Liver (tissue), 3 donors: Measurements from ENCODE around the gene B9D1.

ENCODE experiments used
- JUND ChIP-seq, 2 donors: IDR thresholded peaks; 2 replicates each; pipeline ENCODE4 v1.6.1; 2016; ENCODE audit warnings: antibody characterized with exemption in 2 of 2
- MAX ChIP-seq: IDR thresholded peaks from 2 replicates; pipeline ENCODE4 v1.6.1; 2016; ENCODE audit warnings: antibody characterized with exemption
- RAD21 ChIP-seq, 2 donors: IDR thresholded peaks; 2 replicates each; pipeline ENCODE4 v1.6.1; 2016; ENCODE audit warnings: antibody characterized with exemption in 2 of 2, mild to moderate bottlenecking in 2 of 2
- SP1 ChIP-seq: IDR thresholded peaks from 2 replicates; pipeline ENCODE4 v1.6.1; 2018; ENCODE audit warnings: antibody characterized with exemption, mild to moderate bottlenecking
- TF ChIP-seq, protein P1 (sequence below): fragments of 150-350 bp; IDR thresholded peaks from 2 replicates; pipeline ENCODE4 v1.5.1; 2017; ENCODE audit warnings: improper control_type of control experiment, low read depth, low read length; ENCODE audit not compliant: missing input control
- donor health status: healthy.
- donor health status: healthy.

DNA sequence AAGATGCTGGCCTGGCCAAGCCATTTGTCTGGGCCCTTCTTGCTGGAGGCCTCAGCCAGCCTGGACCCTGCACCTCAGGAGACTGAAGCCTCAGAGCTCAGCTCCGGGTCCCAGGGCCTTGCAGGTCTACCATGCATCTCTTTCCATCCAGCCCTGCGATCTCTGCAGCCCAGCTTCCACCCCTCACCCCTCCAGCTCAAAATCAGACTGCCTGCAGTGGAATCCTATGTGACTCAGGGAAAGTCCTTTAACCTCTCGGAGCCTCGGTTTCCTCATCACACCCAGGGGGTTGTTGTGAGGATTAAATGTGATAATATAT lies 2.9 kb upstream of the B9D1 start:
- TF ChIP-seq MAX (no peak), JUND (IDR thresholded peaks at IDR 0.05) (no peak), SP1 (no peak), RAD21 (IDR thresholded peaks at IDR 0.05) (no peak)
- TF ChIP-seq, protein P1, sequence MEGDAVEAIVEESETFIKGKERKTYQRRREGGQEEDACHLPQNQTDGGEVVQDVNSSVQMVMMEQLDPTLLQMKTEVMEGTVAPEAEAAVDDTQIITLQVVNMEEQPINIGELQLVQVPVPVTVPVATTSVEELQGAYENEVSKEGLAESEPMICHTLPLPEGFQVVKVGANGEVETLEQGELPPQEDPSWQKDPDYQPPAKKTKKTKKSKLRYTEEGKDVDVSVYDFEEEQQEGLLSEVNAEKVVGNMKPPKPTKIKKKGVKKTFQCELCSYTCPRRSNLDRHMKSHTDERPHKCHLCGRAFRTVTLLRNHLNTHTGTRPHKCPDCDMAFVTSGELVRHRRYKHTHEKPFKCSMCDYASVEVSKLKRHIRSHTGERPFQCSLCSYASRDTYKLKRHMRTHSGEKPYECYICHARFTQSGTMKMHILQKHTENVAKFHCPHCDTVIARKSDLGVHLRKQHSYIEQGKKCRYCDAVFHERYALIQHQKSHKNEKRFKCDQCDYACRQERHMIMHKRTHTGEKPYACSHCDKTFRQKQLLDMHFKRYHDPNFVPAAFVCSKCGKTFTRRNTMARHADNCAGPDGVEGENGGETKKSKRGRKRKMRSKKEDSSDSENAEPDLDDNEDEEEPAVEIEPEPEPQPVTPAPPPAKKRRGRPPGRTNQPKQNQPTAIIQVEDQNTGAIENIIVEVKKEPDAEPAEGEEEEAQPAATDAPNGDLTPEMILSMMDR, result no peak
